ENCODE measurements around the gene ADAMTS1.

ADAMTS1 gene

GRCh38 chr21:26837539-26837938, 7.7 kb downstream of the ADAMTS1 start:
- H2BK120ac ChIP-seq (ENCODE audit: low read depth, low read length): no peak overlapping the region
- H3K79me1 ChIP-seq (ENCODE audit: low read length): peaks cover 12% of the 10 kb centered on the region
- no peak overlapping the region for H3K9ac ChIP-seq (ENCODE audit: low read length)
- H2BK5ac ChIP-seq (ENCODE audit: low read length): no peak overlapping the region
- no peak overlapping the region for H2AK5ac ChIP-seq (ENCODE audit: low read length)
- H3K4me2 ChIP-seq (ENCODE audit: low read length): no peak overlapping the region
- H3K56ac ChIP-seq (ENCODE audit: low read length): no peak overlapping the region
- H3K27ac ChIP-seq (ENCODE audit: low read depth, low read length): no peak overlapping the region
- no CpG with 5 or more reads among the region's 3 CpGs for WGBS (ENCODE audit: extremely low coverage, insufficient coverage, low lambda C conversion rate)
- no peak overlapping the region for H3K4me3 ChIP-seq (ENCODE audit: low read length)
- H3K79me2 ChIP-seq (ENCODE audit: control insufficient read depth, insufficient read depth, low read length): peaks cover 14% of the 10 kb centered on the region
- no peak overlapping the region for H3K23ac ChIP-seq (ENCODE audit: low read length)
- no peak overlapping the region for H4K8ac ChIP-seq (ENCODE audit: low read depth, low read length)
- H4K5ac ChIP-seq (ENCODE audit: low read length): no peak overlapping the region
- DNase-seq: peak; percentile 43
- H2BK15ac ChIP-seq (replicated peaks; ENCODE audit: low read depth): no peak overlapping the region
- H3K36me3 ChIP-seq (ENCODE audit: control insufficient read depth, insufficient read depth, low read length): peaks cover 26% of the 10 kb centered on the region
- H3K18ac ChIP-seq (ENCODE audit: low read length): no peak overlapping the region
- no peak overlapping the region for H3K4ac ChIP-seq (ENCODE audit: low read depth, low read length)
- peaks cover 2% of the 10 kb centered on the region for H3K4me1 ChIP-seq (ENCODE audit: control insufficient read depth, low read depth, low read length)
- no peaks in the 10 kb centered on the region for H3K27me3 ChIP-seq (ENCODE audit: insufficient read depth, low read length, poor library complexity)

- H4K5ac ChIP-seq (ENCODE audit: low read length): no peak overlapping the region
- H3K27me3 ChIP-seq (ENCODE audit: insufficient read depth, low read length, poor library complexity): no peaks in the 10 kb centered on the region
- H3K4ac ChIP-seq (ENCODE audit: low read depth, low read length): no peak overlapping the region
- no peak overlapping the region for H4K8ac ChIP-seq (ENCODE audit: low read depth, low read length)
- H3K27ac ChIP-seq (ENCODE audit: low read depth, low read length): no peak overlapping the region
- no peak for DNase-seq
- H3K79me2 ChIP-seq (ENCODE audit: control insufficient read depth, insufficient read depth, low read length): peaks cover 6% of the 10 kb centered on the region
- no peak overlapping the region for H3K4me2 ChIP-seq (ENCODE audit: low read length)
- peaks cover 20% of the 10 kb centered on the region for H3K36me3 ChIP-seq (ENCODE audit: control insufficient read depth, insufficient read depth, low read length)
- no peak overlapping the region for H2BK5ac ChIP-seq (ENCODE audit: low read length)
- no peak overlapping the region for H3K4me3 ChIP-seq (ENCODE audit: low read length)
- H3K23ac ChIP-seq (ENCODE audit: low read length): no peak overlapping the region
- no CpG with 5 or more reads among the region's 3 CpGs for WGBS (ENCODE audit: extremely low coverage, insufficient coverage, low lambda C conversion rate)
- no peak overlapping the region for H2BK120ac ChIP-seq (ENCODE audit: low read depth, low read length)
- H2BK15ac ChIP-seq (replicated peaks; ENCODE audit: low read depth): no peak overlapping the region
- no peak overlapping the region for H3K56ac ChIP-seq (ENCODE audit: low read length)
- no peak overlapping the region for H2AK5ac ChIP-seq (ENCODE audit: low read length)
- no peaks in the 10 kb centered on the region for H3K4me1 ChIP-seq (ENCODE audit: control insufficient read depth, low read depth, low read length)
- no peak overlapping the region for H3K18ac ChIP-seq (ENCODE audit: low read length)
- H3K9ac ChIP-seq (ENCODE audit: low read length): no peak overlapping the region
- peaks cover 8% of the 10 kb centered on the region for H3K79me1 ChIP-seq (ENCODE audit: low read length)
Measured at GRCh38 chr21:26836528-26836927, 8.7 kb downstream of the ADAMTS1 start.

- H3K27me3 ChIP-seq (ENCODE audit: insufficient read depth, low read length, poor library complexity): no peaks in the 10 kb centered on the region
- H3K36me3 ChIP-seq (ENCODE audit: control insufficient read depth, insufficient read depth, low read length): peaks cover 18% of the 10 kb centered on the region
- H3K4ac ChIP-seq (ENCODE audit: low read depth, low read length): no peak overlapping the region
- H3K79me1 ChIP-seq (ENCODE audit: low read length): peaks cover 5% of the 10 kb centered on the region
- no peak overlapping the region for H3K4me2 ChIP-seq (ENCODE audit: low read length)
- no peak overlapping the region for H4K8ac ChIP-seq (ENCODE audit: low read depth, low read length)
- no peak overlapping the region for H2BK15ac ChIP-seq (replicated peaks; ENCODE audit: low read depth)
- no peak overlapping the region for H4K5ac ChIP-seq (ENCODE audit: low read length)
- H3K27ac ChIP-seq (ENCODE audit: low read depth, low read length): no peak overlapping the region
- no peak overlapping the region for H2AK5ac ChIP-seq (ENCODE audit: low read length)
- H2BK120ac ChIP-seq (ENCODE audit: low read depth, low read length): no peak overlapping the region
- peaks cover 4% of the 10 kb centered on the region for H3K79me2 ChIP-seq (ENCODE audit: control insufficient read depth, insufficient read depth, low read length)
- H2BK5ac ChIP-seq (ENCODE audit: low read length): no peak overlapping the region
- no peak for DNase-seq
- no peak overlapping the region for H3K4me3 ChIP-seq (ENCODE audit: low read length)
- no peak overlapping the region for H3K23ac ChIP-seq (ENCODE audit: low read length)
- H3K18ac ChIP-seq (ENCODE audit: low read length): no peak overlapping the region
- H3K56ac ChIP-seq (ENCODE audit: low read length): no peak overlapping the region
- H3K4me1 ChIP-seq (ENCODE audit: control insufficient read depth, low read depth, low read length): no peaks in the 10 kb centered on the region
- no CpG with 5 or more reads among the region's 2 CpGs for WGBS (ENCODE audit: extremely low coverage, insufficient coverage, low lambda C conversion rate)
- no peak overlapping the region for H3K9ac ChIP-seq (ENCODE audit: low read length)
Measured at GRCh38 chr21:26835714-26836265, 9.4 kb downstream of the ADAMTS1 start.

- Histone ChIP-seq H3K27ac (ENCODE audit: low read depth, low read length) (no peak overlapping the region), H4K8ac (ENCODE audit: low read depth, low read length) (no peak overlapping the region), H3K4me3 (ENCODE audit: low read length) (no peak overlapping the region), H3K27me3 (ENCODE audit: insufficient read depth, low read length, poor library complexity) (no peaks in the 10 kb centered on the region), H3K18ac (ENCODE audit: low read length) (no peak overlapping the region), H2BK5ac (ENCODE audit: low read length) (no peak overlapping the region), H4K5ac (ENCODE audit: low read length) (no peak overlapping the region), H3K36me3 (ENCODE audit: control insufficient read depth, insufficient read depth, low read length) (peaks cover 15% of the 10 kb centered on the region), H3K4ac (ENCODE audit: low read depth, low read length) (no peak overlapping the region), H3K79me2 (ENCODE audit: control insufficient read depth, insufficient read depth, low read length) (peaks cover 2% of the 10 kb centered on the region), H3K4me2 (ENCODE audit: low read length) (no peak overlapping the region), H2AK5ac (ENCODE audit: low read length) (no peak overlapping the region), H3K56ac (ENCODE audit: low read length) (no peak overlapping the region), H3K4me1 (ENCODE audit: control insufficient read depth, low read depth, low read length) (no peaks in the 10 kb centered on the region), H2BK15ac (replicated peaks; ENCODE audit: low read depth) (no peak overlapping the region), H2BK120ac (ENCODE audit: low read depth, low read length) (no peak overlapping the region), H3K23ac (ENCODE audit: low read length) (no peak overlapping the region), H3K79me1 (ENCODE audit: low read length) (peaks cover 5% of the 10 kb centered on the region), H3K9ac (ENCODE audit: low read length) (no peak overlapping the region)
- peak; percentile 61 for DNase-seq
- no CpG with 5 or more reads among the region's 7 CpGs for WGBS (ENCODE audit: extremely low coverage, insufficient coverage, low lambda C conversion rate)
Measured at GRCh38 chr21:26835027-26835713, 10.0 kb downstream of the ADAMTS1 start.

GRCh38 chr21:26834181-26834905, 10.9 kb downstream of the ADAMTS1 start:
- Histone ChIP-seq H3K79me2 (ENCODE audit: control insufficient read depth, insufficient read depth, low read length) (no peaks in the 10 kb centered on the region), H3K4ac (ENCODE audit: low read depth, low read length) (no peak overlapping the region), H3K4me2 (ENCODE audit: low read length) (no peak overlapping the region), H3K9ac (ENCODE audit: low read length) (no peak overlapping the region), H3K18ac (ENCODE audit: low read length) (no peak overlapping the region), H3K56ac (ENCODE audit: low read length) (no peak overlapping the region), H3K27ac (ENCODE audit: low read depth, low read length) (no peak overlapping the region), H4K8ac (ENCODE audit: low read depth, low read length) (no peak overlapping the region), H2BK15ac (replicated peaks; ENCODE audit: low read depth) (no peak overlapping the region), H3K4me3 (ENCODE audit: low read length) (no peak overlapping the region), H3K27me3 (ENCODE audit: insufficient read depth, low read length, poor library complexity) (no peaks in the 10 kb centered on the region), H2AK5ac (ENCODE audit: low read length) (no peak overlapping the region), H2BK5ac (ENCODE audit: low read length) (no peak overlapping the region), H3K79me1 (ENCODE audit: low read length) (peaks cover 3% of the 10 kb centered on the region), H3K23ac (ENCODE audit: low read length) (no peak overlapping the region), H3K4me1 (ENCODE audit: control insufficient read depth, low read depth, low read length) (no peaks in the 10 kb centered on the region), H3K36me3 (ENCODE audit: control insufficient read depth, insufficient read depth, low read length) (peaks cover 11% of the 10 kb centered on the region), H4K5ac (ENCODE audit: low read length) (no peak overlapping the region), H2BK120ac (ENCODE audit: low read depth, low read length) (no peak overlapping the region)
- no CpG with 5 or more reads among the region's 2 CpGs for WGBS (ENCODE audit: extremely low coverage, insufficient coverage, low lambda C conversion rate)
- no peak for DNase-seq

All from mesendoderm (in vitro differentiated cells).